ENCODE data around the gene ITPKA. TPM values are rescaled to one million over a fixed set of nuclear protein-coding genes. Genes with fewer than 3 reads are reported as not detected.

ITPKA gene
- total and polyA plus RNA-seq, 2 of the 13 experiments (the other 11 are each of a cell fraction or from before 2014, with no cell fraction given): 13.2 to 41.3 TPM

- TF ChIP-seq GRHL1 (CRISPR knock-in tag; conservative IDR thresholded peaks at IDR 0.05) (no peak), JUND (CRISPR knock-in tag; IDR thresholded peaks at IDR 0.05) (no peak), ZNF513 (CRISPR knock-in tag; conservative IDR thresholded peaks at IDR 0.05) (no peak), NFKBIZ (CRISPR knock-in tag; IDR thresholded peaks at IDR 0.05) (no peak), ZNF782 (CRISPR knock-in tag; IDR thresholded peaks at IDR 0.05; ENCODE audit: borderline replicate concordance) (peak; percentile 75; the same call in 1 of the 2 replicates), MTA1 (CRISPR knock-in tag; IDR thresholded peaks at IDR 0.05; ENCODE audit: borderline replicate concordance) (peak; percentile 85; the same call in 1 of the 2 replicates), GABPB1 (CRISPR knock-in tag; IDR thresholded peaks at IDR 0.05) (peak; percentile 62; the same call in 1 of the 2 replicates), EEA1 (CRISPR knock-in tag; IDR thresholded peaks at IDR 0.05; ENCODE audit: borderline replicate concordance) (no peak), ZBTB38 (CRISPR knock-in tag; IDR thresholded peaks at IDR 0.05) (no peak), LCORL (IDR thresholded peaks at IDR 0.05) (no peak), LCORL (CRISPR knock-in tag; IDR thresholded peaks at IDR 0.05) (peak; percentile 70), SP5 (CRISPR knock-in tag; IDR thresholded peaks at IDR 0.05; ENCODE audit: borderline replicate concordance, low read depth) (peak; percentile 67; the same call in 1 of the 2 replicates), ZNF746 (CRISPR knock-in tag; IDR thresholded peaks at IDR 0.05) (no peak; the same call in 1 of the 2 replicates), NPAS2 (CRISPR knock-in tag; IDR thresholded peaks at IDR 0.05; ENCODE audit: borderline replicate concordance) (no peak), RXRA (CRISPR knock-in tag; IDR thresholded peaks at IDR 0.05) (peak; percentile 76; the same call in 1 of the 2 replicates), MTERF4 (CRISPR knock-in tag; IDR thresholded peaks at IDR 0.05) (peak; percentile 45; the same call in 1 of the 2 replicates), SALL1 (CRISPR knock-in tag; IDR thresholded peaks at IDR 0.05) (peak; percentile 75), NFYC (CRISPR knock-in tag; IDR thresholded peaks at IDR 0.05) (no peak), CREB1 (IDR thresholded peaks at IDR 0.05) (no peak), CREB1 (CRISPR knock-in tag; IDR thresholded peaks at IDR 0.05) (no peak), NKX3-1 (CRISPR knock-in tag; IDR thresholded peaks at IDR 0.05) (no peak; the same call in none of the 2 replicates), NR2F1 (CRISPR knock-in tag; IDR thresholded peaks at IDR 0.05) (no peak), ZNF484 (CRISPR knock-in tag; IDR thresholded peaks at IDR 0.05; ENCODE audit: borderline replicate concordance, low read depth) (no peak), CTCF (CRISPR knock-in tag; IDR thresholded peaks at IDR 0.05) (no peak)
Measured at GRCh38 chr15:41493205-41493901, at the start of gene ITPKA (continued).
